H1 (cell line): ENCODE results near the gene RADIL. TPM values are rescaled to one million over a fixed set of nuclear protein-coding genes. Genes with fewer than 3 reads are reported as not detected.

Experiments used
- CTCF ChIA-PET: fragments of 300-600 bp; sonication (Branson Sonifier 250); formaldehyde crosslinking; loops from one replicate; lab custom pipeline; 2021; ENCODE audit not compliant: partially characterized antibody; lab: Charles Lee
- POLR2A ChIA-PET: fragments of 300-600 bp; sonication (Branson Sonifier 250); formaldehyde crosslinking; loops from one replicate; lab custom pipeline; 2021; ENCODE audit warnings: inconsistent platforms; ENCODE audit not compliant: partially characterized antibody; lab: Charles Lee
- DNase-seq, 2 experiments: peaks; one replicate each; pipeline versions ENCODE4 v3.0.0 to v3.0.0-alpha.2; 2010 to 2022; ENCODE audit warnings: low spot score in 2 of 2, low read depth in 1 of 2, mixed read lengths in 1 of 2
- FAIRE-seq: peaks from 2 replicates; lab custom pipeline; 2011; peaks lifted over from hg19 to GRCh38; lab: Jason Lieb, UNC
- H2AFZ ChIP-seq: 2 replicates; pipeline ENCODE4 v1.8.1; 2012; ENCODE audit warnings: low read length, inconsistent platforms
- H2AK5ac ChIP-seq: 2 replicates; pipeline ENCODE4 v1.6.1; 2013; ENCODE audit warnings: low read depth, low read length
- H2BK120ac ChIP-seq: replicated peaks from 2 replicates; pipeline ENCODE3; 2013; ENCODE audit warnings: low read depth, low read length, inconsistent platforms
- H2BK12ac ChIP-seq: 2 replicates; pipeline ENCODE4 v1.6.1; 2013; ENCODE audit warnings: low read depth, low read length
- H2BK15ac ChIP-seq: 2 replicates; pipeline ENCODE4 v1.6.1; 2013; ENCODE audit warnings: low read length
- H2BK20ac ChIP-seq: 2 replicates; pipeline ENCODE4 v1.6.1; 2013; ENCODE audit warnings: low read length
- H2BK5ac ChIP-seq: 2 replicates; pipeline ENCODE4 v1.6.1; 2013; ENCODE audit warnings: low read depth, low read length
- H3K14ac ChIP-seq: 2 replicates; pipeline ENCODE4 v1.6.1; 2013; ENCODE audit warnings: inconsistent platforms; ENCODE audit not compliant: insufficient read length
- H3K18ac ChIP-seq: 2 replicates; pipeline ENCODE4 v1.6.1; 2013; ENCODE audit warnings: low read length; ENCODE audit errors: extremely low read depth
- H3K23ac ChIP-seq: 2 replicates; pipeline ENCODE4 v1.6.1; 2013; ENCODE audit warnings: inconsistent platforms; ENCODE audit not compliant: insufficient read length
- H3K23me2 ChIP-seq: 2 replicates; pipeline ENCODE4 v1.6.1; 2013; ENCODE audit warnings: low read depth, low read length
- H3K27ac ChIP-seq: 2 replicates; pipeline ENCODE4 v1.6.1; 2011; ENCODE audit warnings: low read depth, low read length, inconsistent platforms
- H3K27me3 ChIP-seq, 4 experiments: replicated peaks in 1 of 4; 1 replicate in 1 of 4; 2 replicates in 3 of 4; pipeline versions ENCODE4 v1.6.1 to v1.8.1; 2011 to 2013; ENCODE audit warnings: low read length in 3 of 4, mild to moderate bottlenecking in 3 of 4, inconsistent platforms in 2 of 4, mixed read lengths in 2 of 4, moderate library complexity in 1 of 4; ENCODE audit not compliant: control insufficient read depth in 3 of 4, insufficient read depth in 3 of 4; ENCODE audit errors: extremely low read depth in 1 of 4
- H3K36me3 ChIP-seq, 4 experiments: 2 replicates each; pipeline versions ENCODE4 v1.6.1 to v1.8.1; 2011 to 2013; ENCODE audit warnings: mild to moderate bottlenecking in 4 of 4, low read length in 3 of 4, moderate library complexity in 2 of 4, control low read depth in 1 of 4, inconsistent platforms in 1 of 4; ENCODE audit not compliant: insufficient read depth in 4 of 4, control insufficient read depth in 2 of 4
- H3K4ac ChIP-seq: replicated peaks from 2 replicates; pipeline ENCODE3; 2013; ENCODE audit warnings: low read length, low read depth, mixed read lengths, inconsistent platforms; ENCODE audit not compliant: insufficient read length
- H3K4me1 ChIP-seq, 4 experiments: replicated peaks in 1 of 4; 1 replicate in 1 of 4; 2 replicates in 3 of 4; pipeline versions ENCODE4 v1.6.1 to v1.8.1; 2011 to 2013; ENCODE audit warnings: low read length in 3 of 4, inconsistent platforms in 2 of 4, mixed read lengths in 1 of 4; ENCODE audit not compliant: insufficient read depth in 4 of 4, control insufficient read depth in 3 of 4
- H3K4me2 ChIP-seq, 2 experiments: 2 replicates each; pipeline versions ENCODE4 v1.6.1 to v1.8.1; 2011 to 2013; ENCODE audit warnings: low read depth in 2 of 2, low read length in 2 of 2, control low read depth in 1 of 2, inconsistent platforms in 1 of 2, mild to moderate bottlenecking in 1 of 2; ENCODE audit not compliant: insufficient read depth in 1 of 2
- H3K4me3 ChIP-seq, 4 experiments: fragments of 200-600, 300-600 bp in 1 of 4; sonication (generic), shearing (Covaris generic), sonication (Bioruptor Twin) in 1 of 4; 2 replicates each; pipeline versions ENCODE4 v1.5.1 to v1.8.1; 2011 to 2016; ENCODE audit warnings: low read length in 4 of 4, low read depth in 3 of 4, control low read depth in 2 of 4, inconsistent platforms in 2 of 4, mild to moderate bottlenecking in 2 of 4, mixed read lengths in 1 of 4, moderate library complexity in 1 of 4; ENCODE audit not compliant: insufficient read depth in 2 of 4; ENCODE audit errors: extremely low read depth in 1 of 4
- H3K56ac ChIP-seq: replicated peaks from 2 replicates; pipeline ENCODE3; 2013; ENCODE audit warnings: low read depth, mild to moderate bottlenecking, mixed read lengths, low read length, inconsistent platforms; ENCODE audit not compliant: insufficient read length
- H3K79me1 ChIP-seq: 2 replicates; pipeline ENCODE4 v1.6.1; 2013; ENCODE audit warnings: low read depth, low read length, control low read depth
- H3K79me2 ChIP-seq, 2 experiments: 2 replicates each; pipeline versions ENCODE4 v1.6.1 to v1.8.1; 2012 to 2013; ENCODE audit warnings: low read length in 2 of 2, mild to moderate bottlenecking in 2 of 2, inconsistent platforms in 1 of 2; ENCODE audit not compliant: insufficient read depth in 2 of 2, control insufficient read depth in 1 of 2
- H3K9ac ChIP-seq, 4 experiments: replicated peaks in 1 of 4; 1 replicate in 1 of 4; 2 replicates in 3 of 4; pipeline versions ENCODE4 v1.6.1 to v1.8.1; 2011 to 2013; ENCODE audit warnings: low read depth in 3 of 4, low read length in 3 of 4, control low read depth in 2 of 4, mild to moderate bottlenecking in 2 of 4, moderate library complexity in 2 of 4, inconsistent platforms in 1 of 4; ENCODE audit errors: extremely low read depth in 1 of 4
- H3K9me3 ChIP-seq, 2 experiments: 2 replicates each; pipeline versions ENCODE4 v1.6.1 to v1.8.1; 2012 to 2013; ENCODE audit warnings: mild to moderate bottlenecking in 2 of 2, moderate library complexity in 2 of 2, control low read depth in 1 of 2, inconsistent platforms in 1 of 2, low read depth in 1 of 2, low read length in 1 of 2, mixed read lengths in 1 of 2; ENCODE audit not compliant: insufficient read depth in 2 of 2
- H4K20me1 ChIP-seq, 2 experiments: replicated peaks in 1 of 2; 2 replicates each; pipeline versions ENCODE3 to v1.8.1; 2011 to 2013; ENCODE audit warnings: inconsistent platforms in 2 of 2, low read length in 2 of 2, mild to moderate bottlenecking in 1 of 2; ENCODE audit not compliant: insufficient read depth in 2 of 2, control insufficient read depth in 1 of 2
- H4K5ac ChIP-seq: 2 replicates; pipeline ENCODE4 v1.6.1; 2013; ENCODE audit warnings: low read length, low read depth, mixed read lengths, inconsistent platforms; ENCODE audit not compliant: insufficient read length
- H4K8ac ChIP-seq: 2 replicates; pipeline ENCODE4 v1.8.0; 2013; ENCODE audit warnings: mild to moderate bottlenecking, moderate library complexity, low read length, inconsistent platforms; ENCODE audit not compliant: insufficient read depth; ENCODE audit errors: extremely low read depth
- H4K91ac ChIP-seq: replicated peaks from 2 replicates; pipeline ENCODE3; 2013; ENCODE audit warnings: low read length, mixed read lengths, inconsistent platforms; ENCODE audit not compliant: insufficient read length
- ASH2L ChIP-seq: fragments of 200-600, 300-600 bp; sonication (generic); IDR thresholded peaks from one replicate; pipeline ENCODE4 v1.7.1; 2017; ENCODE audit warnings: low read length
- BACH1 ChIP-seq: IDR thresholded peaks from 2 replicates; pipeline ENCODE4 v1.6.1; 2012; ENCODE audit warnings: low read length, improper control_type of control experiment
- CHD1 ChIP-seq: IDR thresholded peaks from 2 replicates; pipeline ENCODE4 v1.6.1; 2012; ENCODE audit warnings: low read depth, low read length, improper control_type of control experiment
- FOSL1 ChIP-seq: IDR thresholded peaks from 2 replicates; pipeline ENCODE4 v1.6.1; 2011; ENCODE audit warnings: mild to moderate bottlenecking, low read depth, low read length, moderate library complexity; ENCODE audit not compliant: insufficient read depth
- JUN ChIP-seq: IDR thresholded peaks from 2 replicates; pipeline ENCODE4 v1.6.1; 2011; ENCODE audit warnings: low read depth, mild to moderate bottlenecking, improper control_type of control experiment, low read length
- KDM4A ChIP-seq: IDR thresholded peaks from one replicate; pipeline ENCODE4 v1.7.1; 2012; ENCODE audit warnings: low read depth, mild to moderate bottlenecking, moderate library complexity, low read length, inconsistent platforms; ENCODE audit not compliant: severe bottlenecking
- POU5F1 ChIP-seq: IDR thresholded peaks from 2 replicates; pipeline ENCODE4 v1.6.1; 2011; ENCODE audit warnings: low read depth, mild to moderate bottlenecking, low read length, moderate library complexity
- RFX5 ChIP-seq: IDR thresholded peaks from 2 replicates; pipeline ENCODE4 v1.6.1; 2011; ENCODE audit warnings: low read depth, low read length, improper control_type of control experiment, borderline replicate concordance
- USF2 ChIP-seq: IDR thresholded peaks from 2 replicates; pipeline ENCODE4 v1.6.1; 2011; ENCODE audit warnings: low read length, improper control_type of control experiment
- WGBS, 2 experiments: shearing (Covaris generic) in 1 of 2; methylation state at CpG; one replicate each; pipeline versions ENCODE4 v1.1.6 to v1.1.7; 2013 to 2015; ENCODE audit warnings: low lambda C conversion rate in 2 of 2, mixed read lengths in 2 of 2, inconsistent platforms in 1 of 2, low coverage in 1 of 2, missing lambda C conversion rate in 1 of 2; ENCODE audit not compliant: insufficient replicate concordance in 2 of 2, insufficient coverage in 1 of 2, insufficient read length in 1 of 2; ENCODE audit errors: extremely low coverage in 1 of 2, missing lambda C conversion rate in 1 of 2; 5-methylcytosine and 5-hydroxymethylcytosine counted together
- polyA plus RNA-seq, 7 experiments: library from polyadenylated mRNA; depleted of rRNA in 3 of 7; stranded (reverse) in 5 of 7; unstranded in 2 of 7; fragments of >200 nt in 5 of 7; fragments of 200-250 nt in 2 of 7; gene quantifications; 1 replicate in 5 of 7; 2 replicates in 1 of 7; 4 replicates in 1 of 7; pipeline versions ENCODE4 v1.2.1 to v1.2.3, GENCODE V29; 2011 to 2013; ENCODE audit warnings: missing spikeins in 2 of 7, mixed read lengths in 2 of 7
- total RNA-seq: library from RNA; stranded (reverse); fragmentation: NEBNext Ultra II Directional; extraction: Animal tissue kit (Norgen Biotek cat#: 25700); gene quantifications from 2 replicates; pipeline ENCODE4 v1.2.1, GENCODE V29; 2021
- TF ChIP-seq, protein P1 (sequence below), 3 experiments: IDR thresholded peaks; 1 replicate in 2 of 3; 2 replicates in 1 of 3; pipeline versions ENCODE4 v1.5.1 to v1.6.1; 2011; ENCODE audit warnings: low read length in 3 of 3, mild to moderate bottlenecking in 3 of 3, inconsistent platforms in 2 of 3, low read depth in 1 of 3, moderate library complexity in 1 of 3; ENCODE audit not compliant: insufficient read depth in 1 of 3; ENCODE audit errors: control extremely low read depth in 1 of 3

RADIL gene
- total and polyA plus RNA-seq, 2 of the 8 experiments (the other 6 are each of a cell fraction or from before 2014, with no cell fraction given): 5.0 to 5.4 TPM

GRCh38 chr7:4751398-4751947 is 132.0 kb downstream of the RADIL start:
- POLR2A ChIA-PET: no interaction called here
- H2BK15ac ChIP-seq: no peak overlapping the region
- TF ChIP-seq POU5F1 (no peak), CHD1 (no peak), BACH1 (no peak), KDM4A (no peak), ASH2L (no peak), USF2 (no peak), FOSL1 (no peak), RFX5 (no peak), JUN (no peak)
- TF ChIP-seq, protein P1, sequence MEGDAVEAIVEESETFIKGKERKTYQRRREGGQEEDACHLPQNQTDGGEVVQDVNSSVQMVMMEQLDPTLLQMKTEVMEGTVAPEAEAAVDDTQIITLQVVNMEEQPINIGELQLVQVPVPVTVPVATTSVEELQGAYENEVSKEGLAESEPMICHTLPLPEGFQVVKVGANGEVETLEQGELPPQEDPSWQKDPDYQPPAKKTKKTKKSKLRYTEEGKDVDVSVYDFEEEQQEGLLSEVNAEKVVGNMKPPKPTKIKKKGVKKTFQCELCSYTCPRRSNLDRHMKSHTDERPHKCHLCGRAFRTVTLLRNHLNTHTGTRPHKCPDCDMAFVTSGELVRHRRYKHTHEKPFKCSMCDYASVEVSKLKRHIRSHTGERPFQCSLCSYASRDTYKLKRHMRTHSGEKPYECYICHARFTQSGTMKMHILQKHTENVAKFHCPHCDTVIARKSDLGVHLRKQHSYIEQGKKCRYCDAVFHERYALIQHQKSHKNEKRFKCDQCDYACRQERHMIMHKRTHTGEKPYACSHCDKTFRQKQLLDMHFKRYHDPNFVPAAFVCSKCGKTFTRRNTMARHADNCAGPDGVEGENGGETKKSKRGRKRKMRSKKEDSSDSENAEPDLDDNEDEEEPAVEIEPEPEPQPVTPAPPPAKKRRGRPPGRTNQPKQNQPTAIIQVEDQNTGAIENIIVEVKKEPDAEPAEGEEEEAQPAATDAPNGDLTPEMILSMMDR (IDR thresholded peaks at IDR 0.05; ENCODE audit: control extremely low read depth in 1 of 3, insufficient read depth in 1 of 3, low read depth in 1 of 3, low read length in 3 of 3): no peak

More at GRCh38 chr7:4751398-4751947, 132.0 kb downstream of the RADIL start:
- Histone ChIP-seq H3K4me2 (no peak overlapping the region), H2AFZ (no peak overlapping the region), H3K9ac (no peak overlapping the region), H4K91ac (no peak overlapping the region), H2BK5ac (no peak overlapping the region), H3K27me3 (peaks cover 0 to 7% (median 4%) of the 10 kb centered on the region in 4 experiments; a peak in 2 of 7 replicates), H3K4ac (no peak overlapping the region), H3K23me2 (no peaks in the 10 kb centered on the region), H3K14ac (no peak overlapping the region), H4K5ac (no peak overlapping the region), H2BK120ac (no peak overlapping the region), H3K79me2 (no peaks in the 10 kb centered on the region), H3K18ac (no peak overlapping the region), H3K4me3 (no peak overlapping the region), H3K23ac (no peak overlapping the region), H4K8ac (no peak overlapping the region; the same call in 1 of the 2 replicates), H2AK5ac (no peak overlapping the region), H3K9me3 (no peaks in the 10 kb centered on the region), H3K4me1 (no peaks in the 10 kb centered on the region), H2BK20ac (no peak overlapping the region), H2BK12ac (no peak overlapping the region), H3K27ac (no peak overlapping the region), H3K36me3 (no peaks in the 10 kb centered on the region), H4K20me1 (peaks cover 8 to 20% of the 10 kb centered on the region in 2 experiments), H3K79me1 (no peaks in the 10 kb centered on the region), H3K56ac (no peak overlapping the region)
- CTCF ChIA-PET: interaction anchor here (0.9 to 4.0 kb wide), 5 partner anchors 26 to 140 kb away, joined by 3 to 13 read pairs (median 3); no protein-coding TSS in a partner anchor
- DNase-seq (no peak), FAIRE-seq (no peak)
- 94% methylated on average over 19 of the region's 20 CpGs; no CpG with 5 or more reads in 1 of the 2 experiments for WGBS, 2 experiments
